Chondrocyte (in vitro differentiated cells): ENCODE measurements around the gene KANK4. TPM values are rescaled to one million over a fixed set of nuclear protein-coding genes. Genes with fewer than 3 reads are reported as not detected.

Source experiments
- DNase-seq: peaks from one replicate; pipeline ENCODE4 v3.0.0; 2021; ENCODE audit warnings: mixed read lengths, low spot score
- H3K27ac Mint-ChIP-seq: one replicate; pipeline ENCODE4 v1.8.0; 2021; ENCODE audit warnings: mild to moderate bottlenecking, moderate library complexity, mixed read lengths; ENCODE audit not compliant: unreplicated experiment
- H3K27me3 Mint-ChIP-seq: 2 replicates; pipeline ENCODE4 v1.8.0; 2021; ENCODE audit warnings: low read depth, mixed read lengths
- H3K36me3 Mint-ChIP-seq: 2 replicates; pipeline ENCODE4 v1.8.0; 2021; ENCODE audit warnings: low read depth, mixed read lengths
- H3K4me1 Mint-ChIP-seq: 2 replicates; pipeline ENCODE4 v1.8.0; 2021; ENCODE audit warnings: low read depth, mild to moderate bottlenecking, mixed read lengths
- H3K4me3 Mint-ChIP-seq: one replicate; pipeline ENCODE4 v1.8.0; 2021; ENCODE audit warnings: mild to moderate bottlenecking, moderate library complexity, mixed read lengths; ENCODE audit not compliant: unreplicated experiment
- H3K9me3 Mint-ChIP-seq: 2 replicates; pipeline ENCODE4 v1.8.0; 2021; ENCODE audit warnings: low read depth, mixed read lengths
- CTCF ChIP-seq: fragments of 200-600 bp; sonication (generic); IDR thresholded peaks from 2 replicates; pipeline ENCODE4 v1.5.0; 2021; ENCODE audit warnings: antibody characterized with exemption, mild to moderate bottlenecking, moderate library complexity
- total RNA-seq: library from RNA; stranded (reverse); gene quantifications from 3 replicates; pipeline ENCODE4 v1.2.1, GENCODE V29; 2021

The KANK4 gene
- total RNA-seq, 1 donor from 2014 or later = 1.4 TPM

GRCh38 chr1:62280960-62281465, 38.2 kb downstream of the KANK4 start:
- Mint-ChIP-seq H3K27me3 (peaks cover 19% of the 10 kb centered on the region), H3K4me3 (no peak overlapping the region), H3K4me1 (peaks cover 14% of the 10 kb centered on the region)

GRCh38 chr1:62280150-62280549, 39.1 kb downstream of the KANK4 start:
- H3K4me3 Mint-ChIP-seq = no peak overlapping the region
- H3K4me1 Mint-ChIP-seq = peaks cover 6% of the 10 kb centered on the region
- no peak overlapping the region for H3K27ac Mint-ChIP-seq

More at GRCh38 chr1:62280960-62281465, 38.2 kb downstream of the KANK4 start:
- DNase-seq = no peak
- peaks cover 14% of the 10 kb centered on the region for H3K9me3 Mint-ChIP-seq
- no peak overlapping the region for H3K27ac Mint-ChIP-seq
- no peaks in the 10 kb centered on the region for H3K36me3 Mint-ChIP-seq
- TF ChIP-seq CTCF = no peak

GRCh38 chr1:62276791-62277190, 42.4 kb downstream of the KANK4 start:
- no peak for TF ChIP-seq CTCF

More at GRCh38 chr1:62280150-62280549, 39.1 kb downstream of the KANK4 start:
- no peak for DNase-seq
- no peak for TF ChIP-seq CTCF
- Mint-ChIP-seq H3K27me3 (peaks cover 13% of the 10 kb centered on the region), H3K36me3 (no peaks in the 10 kb centered on the region), H3K9me3 (peaks cover 14% of the 10 kb centered on the region)

GRCh38 chr1:62274496-62275485, 44.4 kb downstream of the KANK4 start:
- H3K36me3 Mint-ChIP-seq = no peaks in the 10 kb centered on the region
- H3K4me3 Mint-ChIP-seq = no peak overlapping the region
- H3K27me3 Mint-ChIP-seq = no peaks in the 10 kb centered on the region
- DNase-seq = no peak
- no peak overlapping the region for H3K27ac Mint-ChIP-seq
- peaks cover 9% of the 10 kb centered on the region for H3K9me3 Mint-ChIP-seq
- TF ChIP-seq CTCF = no peak
- peaks cover 7% of the 10 kb centered on the region for H3K4me1 Mint-ChIP-seq

More at GRCh38 chr1:62276791-62277190, 42.4 kb downstream of the KANK4 start:
- H3K27me3 Mint-ChIP-seq = peaks cover 1% of the 10 kb centered on the region
- no peak overlapping the region for H3K4me3 Mint-ChIP-seq
- peaks cover 14% of the 10 kb centered on the region for H3K9me3 Mint-ChIP-seq
- H3K4me1 Mint-ChIP-seq = peaks cover 6% of the 10 kb centered on the region
- H3K36me3 Mint-ChIP-seq = no peaks in the 10 kb centered on the region
- no peak for DNase-seq
- no peak overlapping the region for H3K27ac Mint-ChIP-seq

- no peak for TF ChIP-seq CTCF
- Mint-ChIP-seq H3K27ac (no peak overlapping the region), H3K4me3 (no peak overlapping the region), H3K36me3 (no peaks in the 10 kb centered on the region), H3K27me3 (no peaks in the 10 kb centered on the region), H3K4me1 (peaks cover 6% of the 10 kb centered on the region), H3K9me3 (peaks cover 9% of the 10 kb centered on the region)
- no peak for DNase-seq
Measured at GRCh38 chr1:62273953-62274352, 45.3 kb downstream of the KANK4 start.
